Measurements from ENCODE around the gene SAT2.

SAT2 gene

GRCh38 chr17:7627250-7628121 is at the start of gene SAT2:
TSS of gene SAT2 (minus strand) at chr17:7627821. CDS start at chr17:7627635, 186 bp downstream.
- DNase-seq = peak; percentile 69 to 76

GRCh38 chr17:7676533-7676932 is 48.9 kb upstream of the SAT2 start:
- DNase-seq = no peak

GRCh38 chr17:7674934-7675333 is 47.3 kb upstream of the SAT2 start:
- no peak for DNase-seq

- peak; percentile 1 to 25 for DNase-seq
Measured at GRCh38 chr17:7673239-7673638, 45.6 kb upstream of the SAT2 start.

GRCh38 chr17:7668482-7668881 is 40.9 kb upstream of the SAT2 start:
- no peak for DNase-seq

GRCh38 chr17:7667656-7668406 is 40.2 kb upstream of the SAT2 start:
- no peak for DNase-seq

GRCh38 chr17:7656958-7657609 is 29.5 kb upstream of the SAT2 start:
- no peak for DNase-seq

GRCh38 chr17:7655541-7655840 is 27.9 kb upstream of the SAT2 start:
- no peak for DNase-seq

- no peak for DNase-seq
Measured at GRCh38 chr17:7654832-7655540, 27.4 kb upstream of the SAT2 start.

- no peak for DNase-seq
Measured at GRCh38 chr17:7652388-7653356, 25.1 kb upstream of the SAT2 start.

GRCh38 chr17:7651665-7652387 is 24.2 kb upstream of the SAT2 start:
- no peak for DNase-seq

- DNase-seq = no peak
Measured at GRCh38 chr17:7651097-7651664, 23.6 kb upstream of the SAT2 start.

- peak in 1 of 2 experiments; percentile 9 for DNase-seq
Measured at GRCh38 chr17:7650509-7651096, 23.0 kb upstream of the SAT2 start, which contains the start of gene ATP1B2. TSS of gene ATP1B2 (plus strand) at chr17:7650926. CDS start at chr17:7651519, 593 bp downstream.

GRCh38 chr17:7647018-7647417 is 19.4 kb upstream of the SAT2 start:
- DNase-seq = no peak

GRCh38 chr17:7646457-7646856 is 18.8 kb upstream of the SAT2 start:
- no peak for DNase-seq

- DNase-seq = no peak
Measured at GRCh38 chr17:7644775-7645174, 17.2 kb upstream of the SAT2 start.

- peak; percentile 4 to 10 for DNase-seq
Measured at GRCh38 chr17:7641635-7642034, 14.0 kb upstream of the SAT2 start.

GRCh38 chr17:7640783-7641182 is 13.2 kb upstream of the SAT2 start:
- DNase-seq = no peak

- no peak for DNase-seq
Measured at GRCh38 chr17:7636163-7636562, 8.5 kb upstream of the SAT2 start.

GRCh38 chr17:7634384-7634783 is 6.8 kb upstream of the SAT2 start:
- DNase-seq = peak in 1 of 2 experiments; percentile 1
